Sigmoid colon (tissue), 7 donors: ENCODE measurements around the gene POLR2A. TPM values are rescaled to one million over a fixed set of nuclear protein-coding genes. Genes with fewer than 3 reads are reported as not detected.

Source experiments
- DNase-seq: peaks from one replicate; pipeline ENCODE4 v3.0.0-alpha.2; 2019
- H3K27ac ChIP-seq, 4 donors: fragments of 200-600 bp; sonication (generic); one replicate each; pipeline ENCODE4 v1.5.1; 2016 to 2019; ENCODE audit warnings: mild to moderate bottlenecking in 1 of 4
- H3K27me3 ChIP-seq, 3 donors: fragments of 200-600 bp; sonication (generic); one replicate each; pipeline ENCODE4 v1.5.1; 2019; ENCODE audit warnings: mild to moderate bottlenecking in 1 of 3
- H3K36me3 ChIP-seq, 4 donors: fragments of 200-600 bp; sonication (generic); one replicate each; pipeline ENCODE4 v1.5.1; 2016 to 2019
- H3K4me1 ChIP-seq, 4 donors: fragments of 200-600 bp; sonication (generic); one replicate each; pipeline ENCODE4 v1.5.1; 2017 to 2019
- H3K4me3 ChIP-seq, 4 donors: fragments of 200-600 bp; sonication (generic); one replicate each; pipeline ENCODE4 v1.5.1; 2017 to 2019; ENCODE audit warnings: mild to moderate bottlenecking in 2 of 4, moderate library complexity in 1 of 4
- H3K9me3 ChIP-seq, 4 donors: fragments of 200-600 bp in 3 of 4; sonication (generic) in 3 of 4; one replicate each; pipeline versions ENCODE4 v1.5.1 to v1.6.1; 2013 to 2019
- CTCF ChIP-seq, 4 experiments: fragments of 450-650 bp in 3 of 4; fragments of 200-600 bp in 1 of 4; IDR thresholded peaks; one replicate each; pipeline ENCODE4 v1.5.1; 2016 to 2019; ENCODE audit warnings: antibody characterized with exemption in 4 of 4, mild to moderate bottlenecking in 3 of 4, moderate library complexity in 2 of 4
- POLR2A ChIP-seq, 2 donors: fragments of 450-650 bp; IDR thresholded peaks; one replicate each; pipeline ENCODE4 v1.6.1; 2016; ENCODE audit warnings: antibody characterized with exemption in 2 of 2, mild to moderate bottlenecking in 2 of 2, moderate library complexity in 2 of 2
- POLR2AphosphoS5 ChIP-seq, 4 donors: sonication (generic); formaldehyde crosslinking; IDR thresholded peaks; one replicate each; pipeline ENCODE4 v1.6.1; 2017; ENCODE audit warnings: antibody characterized with exemption in 4 of 4
- WGBS, 2 donors: extraction: QIAGEN DNeasy Blood & Tissue Kit; methylation state at CpG; one replicate each; pipeline ENCODE4 v1.1.7; 2013; 5-methylcytosine and 5-hydroxymethylcytosine counted together
- intact Hi-C: fragments of 100-400 bp; cut with DNase I; formaldehyde crosslinking; loops from one replicate; pipeline ENCODE4 v1.15.1; 2023
- polyA plus RNA-seq, 3 donors: library from polyadenylated mRNA; stranded (reverse); fragments of 200-250 nt; gene quantifications; one replicate each; pipeline ENCODE4 v1.2.3, GENCODE V29; 2013
- small RNA-seq, 3 donors: library from RNA; depleted of rRNA; stranded (forward); fragments of <200 nt; gene quantifications; one replicate each; pipeline ENCODE3, GENCODE V24; 2016
- total RNA-seq, 4 donors: library from RNA; depleted of rRNA; stranded (reverse); fragments of >200 nt; gene quantifications; one replicate each; pipeline ENCODE4 v1.1.0, GENCODE V29; 2016
- donor health status: healthy with polysubstance abuse.
- donor health status: Bipolar disorder and iron deficiency.
- donor health status: healthy.

The POLR2A gene
- total and polyA plus RNA-seq, 7 donors = 7.2 to 51.1 (median 31.4) TPM

- Histone ChIP-seq H3K4me3 (no peak overlapping the region), H3K9me3 (peaks cover 0 to 5% (median 2%) of the 10 kb centered on the region in 4 donors), H3K27ac (no peak overlapping the region), H3K36me3 (no peaks in the 10 kb centered on the region), H3K27me3 (no peaks in the 10 kb centered on the region), H3K4me1 (no peaks in the 10 kb centered on the region)
- no peak for TF ChIP-seq CTCF (IDR thresholded peaks at IDR 0.05)
- 94 to 95% methylated on average over 9 of the region's 9 CpGs for WGBS, 2 donors
- DNase-seq = no peak
- intact Hi-C loops = no loop called here
These were observed 57.0 kb downstream of the POLR2A start for GRCh38 chr17:7541074-7541621.

- H3K36me3 ChIP-seq = no peaks in the 10 kb centered on the region
- H3K9me3 ChIP-seq = no peaks in the 10 kb centered on the region
- no peak for DNase-seq
- intact Hi-C loops = no loop called here
- no peaks in the 10 kb centered on the region for H3K27me3 ChIP-seq
- H3K4me3 ChIP-seq = no peak overlapping the region
- WGBS, 2 donors = 70 to 85% methylated on average over 6 of the region's 6 CpGs
- TF ChIP-seq POLR2AphosphoS5 (IDR thresholded peaks at IDR 0.05) = no peak
- no peak for TF ChIP-seq POLR2A (IDR thresholded peaks at IDR 0.05)
- no peak for TF ChIP-seq CTCF (IDR thresholded peaks at IDR 0.05)
- no peak overlapping the region for H3K27ac ChIP-seq
- H3K4me1 ChIP-seq = peaks cover 0 to 18% (median 14%) of the 10 kb centered on the region in 4 donors
These were observed 60.7 kb downstream of the POLR2A start for GRCh38 chr17:7544911-7545310.

GRCh38 chr17:7548585-7549400 is 64.6 kb downstream of the POLR2A start, which contains the start of gene TNFSF12:
Gene TNFSF12 (plus strand): TSS chr17:7549058. CDS start chr17:7549154, 96 bp downstream.
- H3K9me3 ChIP-seq = no peaks in the 10 kb centered on the region
- TF ChIP-seq POLR2AphosphoS5 (IDR thresholded peaks at IDR 0.05) (peak in 3 of 4 donors; percentile 23 to 64 (median 55)), CTCF (IDR thresholded peaks at IDR 0.05) (peak in 2 of 4 experiments; percentile 10 to 22), POLR2A (IDR thresholded peaks at IDR 0.05) (no peak)
- peaks cover 0 to 17% (median 10%) of the 10 kb centered on the region in 4 donors for H3K36me3 ChIP-seq
- peak; percentile 85 for DNase-seq
- 1 to 4% methylated on average over 65 of the region's 65 CpGs for WGBS, 2 donors
- peak within 1 kb of the TSS; percentile 53 to 79 (median 76) for H3K4me3 ChIP-seq
- H3K4me1 ChIP-seq = peaks cover 0 to 21% (median 19%) of the 10 kb centered on the region in 4 donors
- intact Hi-C loops = no loop called here
- peak within 1 kb of the TSS; percentile 89 to 93 (median 91) for H3K27ac ChIP-seq
- H3K27me3 ChIP-seq = no peaks in the 10 kb centered on the region

Small RNAs within 50 kb of the gene (small RNA-seq; reads per million reads assigned to genes)
- 0 reads per million in 3 donors for gene RF00019

Other genes starting within 250 kb of the POLR2A start
Only the 30 nearest of the 40 such genes appear.
- 100 to 1,000 TPM in 2 of 4 donors, 10 to 100 TPM in 2; 72.9 to 127 (median 94.7) TPM for gene SLC2A4, start 202.6 kb upstream of the POLR2A start, total RNA-seq
- gene SLC2A4, start 202.6 kb upstream of the POLR2A start, polyA plus RNA-seq = 1 to 10 TPM in 2 of 3 donors, under 1 TPM in 1; 0.60 to 7.9 (median 2.8) TPM
- 1 to 10 TPM in 3 of 4 donors, under 1 TPM in 1; 0.28 to 2.5 (median 1.5) TPM for gene YBX2, start 189.7 kb upstream of the POLR2A start, total RNA-seq
- gene YBX2, start 189.7 kb upstream of the POLR2A start, polyA plus RNA-seq = 10 to 100 TPM in 2 of 3 donors, 1 to 10 TPM in 1; 4.8 to 37.6 (median 20.1) TPM
- gene EIF5A, start 176.7 kb upstream of the POLR2A start, total RNA-seq = 100 to 1,000 TPM; 104 to 156 (median 125) TPM
- gene EIF5A, start 176.7 kb upstream of the POLR2A start, polyA plus RNA-seq = 100 to 1,000 TPM; 315 to 603 (median 403) TPM
- gene GPS2, start 169.0 kb upstream of the POLR2A start, total RNA-seq = 100 to 1,000 TPM in 1 of 4 donors, 10 to 100 TPM in 3; 82.3 to 114 (median 85.4) TPM
- gene GPS2, start 169.0 kb upstream of the POLR2A start, polyA plus RNA-seq = 100 to 1,000 TPM in 1 of 3 donors, 10 to 100 TPM in 2; 67.9 to 113 (median 77.2) TPM
- gene NEURL4, start 155.0 kb upstream of the POLR2A start, total RNA-seq = 10 to 100 TPM; 14.3 to 29.6 (median 17.6) TPM
- gene NEURL4, start 155.0 kb upstream of the POLR2A start, polyA plus RNA-seq = 10 to 100 TPM in 1 of 3 donors, 1 to 10 TPM in 2; 6.0 to 31.6 (median 6.0) TPM
- 1 to 10 TPM; 1.1 to 3.9 (median 2.9) TPM for gene ACAP1, start 147.8 kb upstream of the POLR2A start, total RNA-seq
- 10 to 100 TPM in 1 of 3 donors, 1 to 10 TPM in 2; 1.2 to 55.8 (median 1.4) TPM for gene ACAP1, start 147.8 kb upstream of the POLR2A start, polyA plus RNA-seq
- 1 to 10 TPM; 4.4 to 6.4 (median 5.5) TPM for gene KCTD11, start 132.2 kb upstream of the POLR2A start, total RNA-seq
- 10 to 100 TPM in 1 of 3 donors, 1 to 10 TPM in 2; 6.2 to 11.7 (median 9.0) TPM for gene KCTD11, start 132.2 kb upstream of the POLR2A start, polyA plus RNA-seq
- gene TMEM95, start 129.2 kb upstream of the POLR2A start, total RNA-seq = not detected
- not detected for gene TMEM95, start 129.2 kb upstream of the POLR2A start, polyA plus RNA-seq
- 1 to 10 TPM; 2.1 to 5.4 (median 3.4) TPM for gene TNK1, start 103.3 kb upstream of the POLR2A start, total RNA-seq
- 10 to 100 TPM in 2 of 3 donors, 1 to 10 TPM in 1; 8.4 to 14.6 (median 10.4) TPM for gene TNK1, start 103.3 kb upstream of the POLR2A start, polyA plus RNA-seq
- 10 to 100 TPM; 10.4 to 18.3 (median 14.2) TPM for gene PLSCR3, start 89.8 kb upstream of the POLR2A start, total RNA-seq
- gene PLSCR3, start 89.8 kb upstream of the POLR2A start, polyA plus RNA-seq = 10 to 100 TPM; 11.6 to 27.2 (median 18.0) TPM
- 100 to 1,000 TPM in 2 of 4 donors, 10 to 100 TPM in 2; 19.0 to 152 (median 99.7) TPM for gene TMEM256, start 80.3 kb upstream of the POLR2A start, total RNA-seq
- gene TMEM256, start 80.3 kb upstream of the POLR2A start, polyA plus RNA-seq = 100 to 1,000 TPM; 150 to 357 (median 235) TPM
- 10 to 100 TPM in 2 of 4 donors, 1 to 10 TPM in 2; 6.8 to 18.8 (median 10.4) TPM for gene NLGN2, start 76.5 kb upstream of the POLR2A start, total RNA-seq
- gene NLGN2, start 76.5 kb upstream of the POLR2A start, polyA plus RNA-seq = 1 to 10 TPM in 1 of 3 donors, under 1 TPM in 2; 0.60 to 8.9 (median 0.69) TPM
- not detected for gene SPEM1, start 64.0 kb upstream of the POLR2A start, total RNA-seq
- gene SPEM1, start 64.0 kb upstream of the POLR2A start, polyA plus RNA-seq = not detected
- not detected for gene SPEM2, start 58.8 kb upstream of the POLR2A start, total RNA-seq
- gene SPEM2, start 58.8 kb upstream of the POLR2A start, polyA plus RNA-seq = not detected
- gene SPEM3, start 55.5 kb upstream of the POLR2A start, total RNA-seq = not detected
- gene SPEM3, start 55.5 kb upstream of the POLR2A start, polyA plus RNA-seq = not detected
- 1 to 10 TPM; 1.2 to 2.5 (median 1.6) TPM for gene TMEM102, start 48.9 kb upstream of the POLR2A start, total RNA-seq
- gene TMEM102, start 48.9 kb upstream of the POLR2A start, polyA plus RNA-seq = 10 to 100 TPM in 1 of 3 donors, 1 to 10 TPM in 2; 6.6 to 14.5 (median 8.1) TPM
- under 1 TPM in 1 of 4 donors, not detected in 3; 0.36 TPM for gene FGF11, start 44.9 kb upstream of the POLR2A start, total RNA-seq
- gene FGF11, start 44.9 kb upstream of the POLR2A start, polyA plus RNA-seq = 1 to 10 TPM in 1 of 3 donors, under 1 TPM in 1, not detected in 1; 0.69 to 2.8 TPM
- 1 to 10 TPM; 4.2 to 8.1 (median 6.5) TPM for gene CHRNB1, start 39.3 kb upstream of the POLR2A start, total RNA-seq
- 10 to 100 TPM in 2 of 3 donors, 1 to 10 TPM in 1; 7.2 to 13.2 (median 11.2) TPM for gene CHRNB1, start 39.3 kb upstream of the POLR2A start, polyA plus RNA-seq
- gene ZBTB4, start 4.7 kb upstream of the POLR2A start, total RNA-seq = 10 to 100 TPM; 42.5 to 56.5 (median 45.3) TPM
- gene ZBTB4, start 4.7 kb upstream of the POLR2A start, polyA plus RNA-seq = 10 to 100 TPM in 2 of 3 donors, 1 to 10 TPM in 1; 5.5 to 19.6 (median 12.0) TPM
- not detected for gene SLC35G6, start 2.9 kb upstream of the POLR2A start, total RNA-seq
- gene SLC35G6, start 2.9 kb upstream of the POLR2A start, polyA plus RNA-seq = not detected
- gene TNFSF12, start 64.7 kb downstream of the POLR2A start, total RNA-seq = 100 to 1,000 TPM in 2 of 4 donors, 10 to 100 TPM in 2; 60.1 to 122 (median 91.8) TPM
- 10 to 100 TPM; 18.0 to 45.0 (median 26.1) TPM for gene TNFSF12, start 64.7 kb downstream of the POLR2A start, polyA plus RNA-seq
- 10 to 100 TPM; 20.2 to 41.0 (median 24.5) TPM for gene TNFSF13, start 74.4 kb downstream of the POLR2A start, total RNA-seq
- gene TNFSF13, start 74.4 kb downstream of the POLR2A start, polyA plus RNA-seq = 100 to 1,000 TPM in 1 of 3 donors, 10 to 100 TPM in 2; 15.6 to 108 (median 21.0) TPM
- gene SENP3, start 77.6 kb downstream of the POLR2A start, total RNA-seq = 10 to 100 TPM; 73.5 to 91.1 (median 81.1) TPM
- 10 to 100 TPM; 28.2 to 55.4 (median 35.6) TPM for gene SENP3, start 77.6 kb downstream of the POLR2A start, polyA plus RNA-seq
- 10 to 100 TPM; 24.6 to 56.4 (median 37.0) TPM for gene CD68, start 95.3 kb downstream of the POLR2A start, total RNA-seq
- gene CD68, start 95.3 kb downstream of the POLR2A start, polyA plus RNA-seq = 100 to 1,000 TPM in 2 of 3 donors, 10 to 100 TPM in 1; 58.3 to 161 (median 118) TPM
- gene MPDU1, start 99.5 kb downstream of the POLR2A start, total RNA-seq = 10 to 100 TPM; 38.5 to 67.1 (median 50.8) TPM
- 100 to 1,000 TPM in 1 of 3 donors, 10 to 100 TPM in 2; 38.4 to 121 (median 45.3) TPM for gene MPDU1, start 99.5 kb downstream of the POLR2A start, polyA plus RNA-seq
- gene SOX15, start 105.7 kb downstream of the POLR2A start, total RNA-seq = 10 to 100 TPM in 2 of 4 donors, 1 to 10 TPM in 2; 2.5 to 15.3 (median 10.5) TPM
- gene SOX15, start 105.7 kb downstream of the POLR2A start, polyA plus RNA-seq = 1 to 10 TPM in 2 of 3 donors, not detected in 1; 1.2 TPM
- gene FXR2, start 130.5 kb downstream of the POLR2A start, total RNA-seq = 10 to 100 TPM; 33.8 to 35.5 (median 34.6) TPM
- gene FXR2, start 130.5 kb downstream of the POLR2A start, polyA plus RNA-seq = 10 to 100 TPM; 21.3 to 27.4 (median 21.6) TPM
- 100 to 1,000 TPM in 2 of 4 donors, 10 to 100 TPM in 2; 72.9 to 116 (median 99.2) TPM for gene SAT2, start 143.5 kb downstream of the POLR2A start, total RNA-seq
- gene SAT2, start 143.5 kb downstream of the POLR2A start, polyA plus RNA-seq = 100 to 1,000 TPM in 2 of 3 donors, 10 to 100 TPM in 1; 96.9 to 115 (median 107) TPM
- not detected for gene SHBG, start 145.8 kb downstream of the POLR2A start, total RNA-seq
- 1 to 10 TPM in 1 of 3 donors, under 1 TPM in 1, not detected in 1; 0.34 to 1.2 TPM for gene SHBG, start 145.8 kb downstream of the POLR2A start, polyA plus RNA-seq
- gene ATP1B2, start 166.6 kb downstream of the POLR2A start, total RNA-seq = 1 to 10 TPM; 1.2 to 4.2 (median 1.5) TPM
- gene ATP1B2, start 166.6 kb downstream of the POLR2A start, polyA plus RNA-seq = 1 to 10 TPM in 1 of 3 donors, under 1 TPM in 1, not detected in 1; 0.60 to 1.2 TPM